CD4-positive, alpha-beta T cell treated with Interleukin-1 beta for 1 hour (primary cell): Measurements from ENCODE around the gene PMFBP1.

ENCODE experiments used
- DNase-seq, 2 donors: peaks; one replicate each; pipeline ENCODE4 v3.0.0-alpha.2; 2020 to 2022

Gene PMFBP1

DNA sequence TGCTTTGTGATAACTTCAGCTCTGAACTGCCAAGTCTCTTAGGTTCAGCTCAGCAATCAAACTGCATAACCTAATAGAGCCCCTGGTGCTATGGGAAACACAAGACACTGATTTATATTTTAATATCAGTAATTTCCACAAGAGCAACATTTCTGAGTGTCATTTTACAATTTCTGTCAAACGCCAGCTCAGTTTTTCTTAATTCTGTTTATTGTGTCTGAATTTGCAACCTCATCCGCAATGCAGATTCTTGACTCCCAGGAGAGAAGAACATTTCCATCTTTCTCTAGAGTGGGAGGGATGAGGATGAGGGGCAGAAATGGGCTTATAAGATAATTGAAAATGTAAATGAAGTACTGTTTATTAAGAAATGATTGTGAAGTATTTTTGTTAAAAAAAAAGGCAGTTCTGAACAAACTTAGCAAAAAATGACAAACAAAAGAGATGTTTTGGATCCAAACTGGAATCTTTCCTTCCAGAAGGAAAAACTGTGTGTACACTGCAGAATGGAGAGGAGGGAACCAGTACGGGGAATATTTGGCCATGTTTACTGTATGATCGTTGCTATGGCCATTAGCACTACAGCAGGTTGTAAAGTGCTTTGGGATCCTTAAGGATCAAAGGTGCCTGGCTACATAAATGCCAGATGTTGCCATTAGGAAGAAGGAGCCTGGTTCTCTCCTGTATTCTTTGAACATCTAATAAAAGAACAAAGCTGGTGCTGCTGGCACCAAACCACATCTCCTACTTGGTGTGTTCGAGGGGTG is 7.4 kb upstream of the PMFBP1 start:
- DNase-seq: no peak

GRCh38 chr16:72174726-72175125 is 2.8 kb upstream of the PMFBP1 start:
- DNase-seq: no peak

GRCh38 chr16:72173997-72174396 is 2.0 kb upstream of the PMFBP1 start:
- DNase-seq: no peak

GRCh38 chr16:72171236-72171635 is 719 bp downstream of the PMFBP1 start:
- DNase-seq: no peak

- no peak for DNase-seq
Measured at GRCh38 chr16:72169708-72170107, 2.2 kb downstream of the PMFBP1 start.

DNA sequence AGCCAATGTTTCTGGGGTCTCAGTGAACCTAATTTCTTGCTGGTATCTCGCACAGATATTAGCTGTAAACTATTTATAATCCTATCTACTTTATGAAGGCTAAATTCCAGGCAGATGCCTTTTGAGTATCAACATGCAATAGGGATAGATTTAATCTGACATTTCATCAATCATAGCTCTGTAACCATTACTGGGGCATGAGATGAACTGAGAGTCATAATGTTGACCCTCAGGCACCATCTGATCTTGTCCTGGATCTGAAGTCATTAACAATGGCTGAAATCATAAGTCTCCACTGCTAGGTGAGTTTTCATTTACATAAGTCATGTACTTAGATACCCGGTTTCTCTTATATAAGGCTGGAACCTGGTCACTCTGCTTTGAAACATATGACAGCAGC is 3.6 kb downstream of the PMFBP1 start:
- no peak for DNase-seq

- DNase-seq: no peak
Measured at GRCh38 chr16:72166954-72167561, 4.9 kb downstream of the PMFBP1 start.

DNA sequence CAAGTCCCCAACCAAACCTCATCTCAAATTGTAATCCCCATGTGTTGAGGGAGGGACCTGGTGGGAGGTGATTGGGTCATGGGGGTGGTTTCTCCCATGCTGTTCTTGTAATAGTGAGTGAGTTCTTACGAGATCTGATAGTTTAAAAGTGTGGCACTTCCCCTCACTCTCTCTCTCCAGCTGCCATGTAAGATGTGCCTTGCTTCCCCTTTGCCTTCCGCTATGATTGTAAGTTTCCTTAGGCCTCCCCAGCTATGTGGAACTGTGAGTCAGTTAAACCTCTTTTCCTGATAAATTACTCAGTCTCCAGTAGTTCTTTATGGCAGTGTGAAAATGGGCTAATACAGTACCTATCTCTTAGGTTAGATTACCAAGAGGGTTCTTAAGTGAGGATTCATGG is 5.8 kb downstream of the PMFBP1 start:
- DNase-seq: no peak

DNA sequence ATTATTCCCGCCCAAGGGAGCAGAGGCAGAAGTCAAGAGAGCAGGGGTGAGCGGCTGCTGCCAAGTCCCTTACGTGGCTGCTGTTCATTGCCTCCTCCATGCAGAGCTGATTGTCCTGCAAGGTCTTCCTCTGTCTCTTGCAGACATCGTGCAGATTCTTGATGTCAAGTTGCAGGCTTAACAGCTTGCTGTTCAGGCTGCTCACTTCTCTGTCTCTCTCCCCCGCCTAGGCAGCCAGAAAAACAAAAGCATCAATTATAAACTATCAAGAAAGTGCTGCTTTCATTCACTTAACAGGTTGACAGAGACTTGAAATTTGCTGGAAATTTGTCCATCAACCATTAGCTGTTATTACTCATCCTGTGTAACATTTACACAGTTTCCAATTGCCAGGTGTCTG is 7.3 kb downstream of the PMFBP1 start:
- no peak for DNase-seq

GRCh38 chr16:72162105-72162692 is 9.8 kb downstream of the PMFBP1 start:
- no peak for DNase-seq

- DNase-seq: no peak
Measured at GRCh38 chr16:72159801-72160200, 12.2 kb downstream of the PMFBP1 start.

GRCh38 chr16:72159386-72159785 is 12.6 kb downstream of the PMFBP1 start:
- DNase-seq: no peak

GRCh38 chr16:72149676-72150464 is 22.1 kb downstream of the PMFBP1 start:
- no peak for DNase-seq

DNA sequence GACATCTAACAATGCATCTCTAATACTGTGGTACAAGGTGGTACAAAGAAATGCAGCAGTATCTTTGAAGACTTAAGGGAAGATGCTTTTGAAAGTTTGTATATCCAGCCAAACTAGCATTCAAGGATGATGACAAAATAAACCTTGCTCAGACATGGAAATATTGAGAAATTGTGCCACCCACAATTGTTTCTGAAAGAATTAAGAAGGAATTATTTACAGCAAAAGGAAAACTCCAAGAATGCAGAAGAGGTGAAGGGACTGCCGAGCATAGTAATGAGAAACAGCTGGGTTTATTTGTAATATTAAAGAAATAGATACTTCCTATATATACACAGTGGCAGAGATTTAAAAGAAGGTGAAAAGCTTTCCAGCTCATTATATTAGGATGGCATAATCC is 29.5 kb downstream of the PMFBP1 start:
- DNase-seq: no peak

DNA sequence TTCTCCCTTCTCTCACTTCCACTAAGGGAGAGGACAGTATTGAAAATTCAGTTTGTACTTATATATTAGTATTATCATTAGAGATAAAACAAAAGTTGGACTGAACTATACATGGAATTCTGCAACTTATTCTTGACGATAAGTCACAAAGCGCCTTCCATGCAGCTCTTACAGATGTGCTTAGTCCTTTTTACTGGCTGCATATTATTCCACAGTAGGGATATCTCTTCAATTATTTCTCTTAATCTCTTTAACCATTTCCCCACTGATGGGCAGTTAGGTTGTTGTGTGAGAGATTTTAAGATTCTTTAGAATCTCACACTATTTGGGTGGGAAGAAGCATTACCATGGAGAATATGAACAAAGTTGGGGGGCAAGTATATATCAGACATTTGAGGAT is 32.0 kb downstream of the PMFBP1 start:
- DNase-seq: no peak

DNA sequence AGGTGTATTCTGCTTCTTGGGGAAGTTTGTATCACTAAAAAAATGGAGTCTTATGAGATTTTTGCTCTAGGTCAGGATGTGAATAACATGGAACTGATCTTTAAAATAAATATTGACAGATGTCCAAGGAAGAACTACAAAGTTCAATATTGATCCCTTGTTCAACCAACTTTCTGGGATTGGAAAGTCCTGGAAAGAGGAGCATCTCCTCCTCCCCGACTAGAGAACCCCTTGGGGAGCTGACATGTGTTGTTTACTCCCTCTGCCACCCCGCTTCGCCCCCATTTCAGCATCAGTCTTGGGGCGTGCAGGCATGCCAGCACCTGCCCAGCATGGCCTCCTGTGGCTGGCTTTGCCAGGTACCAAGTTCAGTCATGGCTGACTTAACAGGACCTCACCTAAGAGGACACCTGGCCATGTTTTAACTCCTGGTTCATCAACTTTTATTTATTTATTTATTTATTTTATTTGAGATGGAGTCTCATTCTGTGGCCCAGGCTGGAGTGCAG is 33.8 kb downstream of the PMFBP1 start:
- DNase-seq: no peak

DNA sequence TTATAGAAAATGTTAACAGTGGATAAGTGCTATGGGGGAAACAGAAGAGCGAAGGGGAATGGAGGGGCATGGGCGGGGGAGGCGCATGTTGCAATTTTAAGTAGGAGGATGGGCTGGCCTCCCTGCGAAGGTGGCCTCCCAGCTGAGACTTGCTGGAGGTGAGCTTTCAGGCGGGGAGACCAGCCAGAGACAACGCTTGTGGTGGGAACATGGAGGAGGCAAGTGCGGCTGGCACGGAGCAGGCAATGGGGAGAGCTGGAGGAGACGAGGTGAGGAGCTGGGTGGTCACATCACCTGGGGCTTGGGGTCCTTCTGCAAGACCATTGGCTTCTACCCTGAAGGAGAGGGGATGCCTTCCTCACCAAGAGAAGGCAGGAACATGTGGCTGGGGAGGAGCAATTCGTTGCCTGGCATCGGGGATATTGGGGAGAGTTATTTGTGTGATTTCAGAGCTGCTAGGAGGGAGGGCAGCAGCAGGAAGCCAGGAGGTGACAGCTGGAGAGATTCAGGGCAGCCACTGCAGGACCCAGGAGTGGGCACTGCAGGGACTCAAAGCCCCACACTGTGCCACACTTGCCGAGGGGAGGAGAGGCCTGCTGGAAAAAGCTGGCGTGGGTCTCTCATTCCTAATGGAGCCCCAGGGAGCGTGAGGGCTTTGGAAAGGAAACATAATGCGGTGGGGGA is 34.4 kb downstream of the PMFBP1 start:
- DNase-seq: no peak

DNA sequence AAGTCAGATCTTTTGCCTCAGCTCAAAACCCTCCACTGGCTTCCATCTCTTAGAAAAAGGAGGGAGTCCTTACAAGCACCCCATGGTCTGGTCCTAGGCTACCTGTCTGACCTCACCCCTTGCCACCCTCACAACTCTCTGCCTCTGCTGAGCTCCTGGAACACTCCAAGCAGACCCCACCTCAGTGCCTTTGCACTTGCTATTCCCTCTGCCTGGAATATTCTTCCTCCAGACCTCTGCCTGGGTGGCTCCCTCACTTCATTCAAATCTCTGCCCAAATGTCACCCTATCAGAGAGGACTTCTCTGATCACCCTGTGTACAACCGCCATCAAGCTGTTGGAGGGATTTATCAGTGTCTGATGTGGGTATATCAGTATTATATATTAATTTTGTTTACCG is 37.4 kb downstream of the PMFBP1 start:
- no peak for DNase-seq

GRCh38 chr16:72132726-72133125 is 39.2 kb downstream of the PMFBP1 start:
- DNase-seq: no peak

DNA sequence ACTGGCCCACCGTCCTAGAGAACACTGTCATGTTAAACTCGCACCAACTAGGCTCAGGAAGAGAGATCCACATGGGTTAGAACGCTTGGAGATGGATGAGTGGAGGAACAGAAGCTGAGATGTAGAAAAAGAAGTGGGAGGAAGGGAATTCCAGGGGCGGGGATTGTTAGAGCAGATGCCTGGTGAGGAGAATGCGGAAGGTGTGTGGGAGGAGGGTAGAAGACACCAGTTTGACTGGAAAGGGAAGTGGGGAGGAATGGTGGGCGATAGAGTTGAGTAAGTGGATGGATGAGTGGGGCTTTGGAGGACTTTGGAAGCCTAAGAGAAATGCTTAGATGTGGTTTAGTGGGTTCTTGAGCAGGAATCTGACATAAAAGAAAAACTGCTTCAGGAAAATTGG is 40.9 kb downstream of the PMFBP1 start:
- DNase-seq: no peak

GRCh38 chr16:72129976-72130656 is 41.8 kb downstream of the PMFBP1 start:
- DNase-seq: no peak

GRCh38 chr16:72128701-72129100 is 43.3 kb downstream of the PMFBP1 start:
- DNase-seq: no peak
